ENCODE measurements around the gene JARID2. TPM values are rescaled to one million over a fixed set of nuclear protein-coding genes. Genes with fewer than 3 reads are reported as not detected.

The JARID2 gene
- total and polyA plus RNA-seq, 9 of the 15 experiments (the other 6 are each of a cell fraction or from before 2014, with no cell fraction given): 5.0 to 29.0 (median 15.6) TPM

DNA sequence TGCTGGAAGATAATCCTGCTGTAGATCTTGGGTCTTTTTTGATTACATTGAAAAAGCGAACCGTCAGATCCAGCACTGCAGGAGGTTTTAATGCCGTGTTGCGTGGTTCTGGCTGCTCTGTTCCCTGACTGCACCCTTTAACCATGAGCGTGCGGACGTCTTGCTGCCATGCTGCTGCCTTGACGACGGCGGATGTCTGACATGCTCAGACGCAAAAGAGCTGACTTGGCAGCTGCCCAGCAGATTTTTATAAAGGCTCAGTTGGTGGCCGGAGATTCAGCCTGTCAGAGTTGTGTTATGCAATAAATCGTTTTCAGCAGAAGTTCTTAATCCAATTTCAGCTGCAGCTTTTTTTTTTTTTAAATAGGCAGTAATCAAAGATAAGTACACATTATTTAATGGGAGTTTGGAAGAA, 119.4 kb downstream of the JARID2 start (continued):
- TF ChIP-seq MAFG (tag; conservative IDR thresholded peaks at IDR 0.05): peak; percentile 87
- TF ChIP-seq MAFK (IDR thresholded peaks at IDR 0.05; ENCODE audit: low read length): peak; percentile 70
- TF ChIP-seq CEBPG (CRISPR knock-in tag; IDR thresholded peaks at IDR 0.05): no peak
- peak; percentile 64 to 87; a peak in 3 of 4 replicates for TF ChIP-seq CEBPG (tag; conservative IDR thresholded peaks at IDR 0.05 in 1 of 2, IDR thresholded peaks at IDR 0.05 in 1 of 2)
- TF ChIP-seq NR1H2 (CRISPR knock-in tag; IDR thresholded peaks at IDR 0.05): no peak
- TF ChIP-seq RBBP5 (IDR thresholded peaks at IDR 0.05; ENCODE audit: borderline replicate concordance, insufficient read depth, low read length, poor library complexity, severe bottlenecking): peak; percentile 28
- peak; percentile 87 for TF ChIP-seq C11orf30 (IDR thresholded peaks at IDR 0.05; ENCODE audit: low read depth)
- TF ChIP-seq YY1 (IDR thresholded peaks at IDR 0.05; ENCODE audit: borderline replicate concordance in 1 of 3, control insufficient read depth in 1 of 3, extremely low read depth in 1 of 3, insufficient read depth in 3 of 3, insufficient read length in 1 of 3, insufficient replicate concordance in 2 of 3, low read depth in 1 of 3, low read length in 2 of 3): peak in 1 of 3 experiments; percentile 21
- TF ChIP-seq RBM22 (IDR thresholded peaks at IDR 0.05; ENCODE audit: low read depth, low read length, poor library complexity, severe bottlenecking): no peak
- TF ChIP-seq ZNF316 (IDR thresholded peaks at IDR 0.05): peak; percentile 91
- TF ChIP-seq NRF1 (conservative IDR thresholded peaks at IDR 0.05 in 1 of 2, IDR thresholded peaks at IDR 0.05 in 1 of 2): peak in 1 of 2 experiments; percentile 24; a peak in 2 of 4 replicates
- peak; percentile 71 for TF ChIP-seq MAFF (IDR thresholded peaks at IDR 0.05; ENCODE audit: low read length)
- TF ChIP-seq U2AF2 (optimal IDR thresholded peaks at IDR 0.05; ENCODE audit: low read depth, low read length): no peak
- TF ChIP-seq CEBPB (tag; IDR thresholded peaks at IDR 0.05): peak; percentile 86
- no peak for TF ChIP-seq TRIM28 (IDR thresholded peaks at IDR 0.05)
- TF ChIP-seq, protein P1, sequence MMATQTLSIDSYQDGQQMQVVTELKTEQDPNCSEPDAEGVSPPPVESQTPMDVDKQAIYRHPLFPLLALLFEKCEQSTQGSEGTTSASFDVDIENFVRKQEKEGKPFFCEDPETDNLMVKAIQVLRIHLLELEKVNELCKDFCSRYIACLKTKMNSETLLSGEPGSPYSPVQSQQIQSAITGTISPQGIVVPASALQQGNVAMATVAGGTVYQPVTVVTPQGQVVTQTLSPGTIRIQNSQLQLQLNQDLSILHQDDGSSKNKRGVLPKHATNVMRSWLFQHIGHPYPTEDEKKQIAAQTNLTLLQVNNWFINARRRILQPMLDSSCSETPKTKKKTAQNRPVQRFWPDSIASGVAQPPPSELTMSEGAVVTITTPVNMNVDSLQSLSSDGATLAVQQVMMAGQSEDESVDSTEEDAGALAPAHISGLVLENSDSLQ (IDR thresholded peaks at IDR 0.05): peak; percentile 70
- peak; percentile 81 for TF ChIP-seq NFIC (IDR thresholded peaks at IDR 0.05)
- 0 out of 2 replicates have a peak, but pooled peaks have one; percentile 15 for TF ChIP-seq L3MBTL2 (IDR thresholded peaks at IDR 0.05)
- TF ChIP-seq RFX1 (IDR thresholded peaks at IDR 0.05): peak; percentile 74
- TF ChIP-seq MEIS2 (IDR thresholded peaks at IDR 0.05; ENCODE audit: partially characterized antibody): peak; percentile 68
- TF ChIP-seq PBX2 (CRISPR knock-in tag; IDR thresholded peaks at IDR 0.05; ENCODE audit: low read depth): no peak
- peak; percentile 68 for TF ChIP-seq PBX2 (tag; conservative IDR thresholded peaks at IDR 0.05; ENCODE audit: low read depth)
- TF ChIP-seq ILK (tag; IDR thresholded peaks at IDR 0.05; ENCODE audit: borderline replicate concordance, low read depth): no peak

Measured in K562 (cell line).